Muscle layer of colon (tissue), 2 donors: ENCODE data around the gene S100A2.

Experiments
- H3K27ac ChIP-seq: one replicate; pipeline ENCODE4 v1.7.0; 2013; ENCODE audit warnings: low read depth, mild to moderate bottlenecking, low read length, moderate library complexity
- H3K27me3 ChIP-seq, 2 donors: one replicate each; pipeline ENCODE4 v1.7.0; 2013; ENCODE audit warnings: low read length in 2 of 2, mild to moderate bottlenecking in 2 of 2; ENCODE audit not compliant: insufficient read depth in 2 of 2, control insufficient read depth in 1 of 2
- H3K36me3 ChIP-seq: one replicate; pipeline ENCODE4 v1.7.0; 2013; ENCODE audit warnings: mild to moderate bottlenecking, low read length; ENCODE audit not compliant: insufficient read depth
- H3K4me1 ChIP-seq: one replicate; pipeline ENCODE4 v1.7.0; 2013; ENCODE audit warnings: mild to moderate bottlenecking, low read length; ENCODE audit not compliant: insufficient read depth
- H3K4me3 ChIP-seq, 2 donors: one replicate each; pipeline ENCODE4 v1.7.0; 2013; ENCODE audit warnings: low read length in 2 of 2, low read depth in 1 of 2, mild to moderate bottlenecking in 1 of 2, moderate library complexity in 1 of 2
- H3K9ac ChIP-seq: one replicate; pipeline ENCODE4 v1.7.0; 2013; ENCODE audit warnings: low read length
- H3K9me3 ChIP-seq: one replicate; pipeline ENCODE4 v1.7.0; 2013; ENCODE audit warnings: mild to moderate bottlenecking, low read length
- donor health status: abdominal sarcoma.
- donor health status: Adenocarcinoma of cecum.

S100A2 gene

DNA sequence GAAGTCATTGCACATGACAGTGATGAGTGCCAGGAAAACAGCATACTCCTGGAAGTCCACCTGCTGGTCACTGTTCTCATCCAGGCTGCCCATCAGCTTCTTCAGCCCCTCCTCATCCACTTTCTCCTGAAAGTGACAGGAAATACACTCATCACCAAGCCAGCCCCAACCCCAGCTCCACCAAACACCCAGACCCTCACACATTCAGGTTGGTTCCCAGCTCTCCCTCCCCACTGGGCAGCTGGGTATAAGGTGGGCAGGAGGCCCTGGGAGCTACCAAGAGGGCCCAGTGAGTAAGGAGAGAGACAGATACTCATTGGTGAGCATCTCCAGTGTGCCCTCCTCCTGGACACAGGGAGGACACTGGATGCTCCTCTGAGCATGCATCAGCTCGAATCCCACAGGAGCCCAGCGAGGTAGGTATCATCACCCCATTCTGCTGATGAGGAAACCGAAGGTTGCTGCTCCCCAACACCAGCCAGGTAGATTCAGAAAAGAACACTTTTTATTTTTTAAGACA, 4.1 kb downstream of the S100A2 start:
- Histone ChIP-seq H3K27me3 (no peaks in the 10 kb centered on the region), H3K27ac (no peak overlapping the region), H3K4me3 (no peak overlapping the region)

GRCh38 chr1:153560771-153561465, 4.7 kb downstream of the S100A2 start:
- H3K9me3 ChIP-seq: no peaks in the 10 kb centered on the region
- no peak overlapping the region for H3K27ac ChIP-seq
- H3K9ac ChIP-seq: no peak overlapping the region
- H3K4me3 ChIP-seq: no peak overlapping the region
- H3K4me1 ChIP-seq: peaks cover 8% of the 10 kb centered on the region
- H3K27me3 ChIP-seq: no peaks in the 10 kb centered on the region
- no peaks in the 10 kb centered on the region for H3K36me3 ChIP-seq

More for the DNA sequence above, 4.1 kb downstream of the S100A2 start:
- no peaks in the 10 kb centered on the region for H3K36me3 ChIP-seq
- peaks cover 14% of the 10 kb centered on the region for H3K4me1 ChIP-seq
- H3K9ac ChIP-seq: no peak overlapping the region
- no peaks in the 10 kb centered on the region for H3K9me3 ChIP-seq

DNA sequence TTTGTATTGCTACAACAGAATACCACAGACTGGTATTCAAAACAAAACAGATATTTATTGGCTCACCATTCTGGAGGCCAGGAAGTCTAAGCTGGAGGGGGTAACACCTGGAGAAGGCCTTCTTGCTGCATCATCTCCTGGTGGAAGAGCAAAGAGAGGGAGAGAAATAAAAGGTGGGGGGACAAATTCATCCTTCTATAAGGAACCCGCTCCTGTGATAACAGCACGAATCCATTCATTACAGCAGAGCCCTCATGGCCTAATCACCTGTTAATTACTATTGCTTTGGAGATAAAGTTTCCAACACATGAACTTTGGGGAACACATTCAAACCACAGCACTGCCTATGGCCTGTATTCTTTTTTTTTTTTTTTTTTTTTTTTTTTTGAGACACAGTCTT, 5.4 kb downstream of the S100A2 start:
- H3K36me3 ChIP-seq: no peaks in the 10 kb centered on the region
- peaks cover 1% of the 10 kb centered on the region for H3K4me1 ChIP-seq
- no peaks in the 10 kb centered on the region for H3K9me3 ChIP-seq
- H3K27me3 ChIP-seq: no peaks in the 10 kb centered on the region
- H3K27ac ChIP-seq: no peak overlapping the region
- H3K4me3 ChIP-seq: no peak overlapping the region
- no peak overlapping the region for H3K9ac ChIP-seq

DNA sequence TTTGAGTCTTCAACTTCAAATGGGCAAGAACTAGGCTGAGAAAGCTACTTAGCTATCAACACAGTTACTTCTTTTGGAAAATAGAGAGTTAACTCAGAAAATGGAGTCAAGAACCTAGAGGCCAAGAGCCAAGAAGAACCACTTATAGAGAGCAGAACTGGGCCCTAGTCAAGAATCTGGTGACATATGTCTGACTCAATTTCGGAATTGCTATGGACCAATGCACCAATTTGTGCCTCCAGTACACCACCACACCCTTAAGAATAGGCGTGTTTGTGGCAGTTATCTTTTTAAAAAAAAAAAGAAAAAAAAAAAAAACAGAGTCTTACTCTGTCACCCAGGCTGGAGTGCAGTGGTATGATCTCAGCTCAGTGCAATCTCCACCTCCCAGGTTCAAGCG, 7.8 kb downstream of the S100A2 start:
- H3K27me3 ChIP-seq: no peaks in the 10 kb centered on the region
- no peak overlapping the region for H3K27ac ChIP-seq
- peaks cover 14% of the 10 kb centered on the region for H3K4me1 ChIP-seq
- H3K36me3 ChIP-seq: no peaks in the 10 kb centered on the region
- H3K9me3 ChIP-seq: no peaks in the 10 kb centered on the region
- H3K4me3 ChIP-seq: no peak overlapping the region
- H3K9ac ChIP-seq: no peak overlapping the region

DNA sequence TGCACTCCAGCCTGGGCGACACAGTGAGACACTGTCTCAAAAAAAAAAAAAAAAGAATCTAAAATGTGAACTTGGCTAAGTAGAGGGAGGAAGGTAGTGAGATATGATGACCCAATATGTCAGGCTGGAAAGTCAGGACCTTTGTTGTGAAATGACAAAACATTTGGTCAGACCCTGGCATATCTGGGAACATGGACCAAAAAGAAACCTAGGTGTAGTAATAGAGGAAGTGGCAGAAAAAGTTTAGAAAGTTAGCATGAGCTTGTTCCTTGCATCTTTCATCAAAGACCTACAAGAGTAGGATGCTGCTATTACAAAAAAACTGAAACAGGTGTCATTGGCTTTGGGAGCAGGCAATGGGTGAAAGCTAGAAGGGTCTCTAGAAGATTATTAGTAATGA, 9.3 kb downstream of the S100A2 start:
- Histone ChIP-seq H3K36me3 (no peaks in the 10 kb centered on the region), H3K4me1 (peaks cover 14% of the 10 kb centered on the region)

DNA sequence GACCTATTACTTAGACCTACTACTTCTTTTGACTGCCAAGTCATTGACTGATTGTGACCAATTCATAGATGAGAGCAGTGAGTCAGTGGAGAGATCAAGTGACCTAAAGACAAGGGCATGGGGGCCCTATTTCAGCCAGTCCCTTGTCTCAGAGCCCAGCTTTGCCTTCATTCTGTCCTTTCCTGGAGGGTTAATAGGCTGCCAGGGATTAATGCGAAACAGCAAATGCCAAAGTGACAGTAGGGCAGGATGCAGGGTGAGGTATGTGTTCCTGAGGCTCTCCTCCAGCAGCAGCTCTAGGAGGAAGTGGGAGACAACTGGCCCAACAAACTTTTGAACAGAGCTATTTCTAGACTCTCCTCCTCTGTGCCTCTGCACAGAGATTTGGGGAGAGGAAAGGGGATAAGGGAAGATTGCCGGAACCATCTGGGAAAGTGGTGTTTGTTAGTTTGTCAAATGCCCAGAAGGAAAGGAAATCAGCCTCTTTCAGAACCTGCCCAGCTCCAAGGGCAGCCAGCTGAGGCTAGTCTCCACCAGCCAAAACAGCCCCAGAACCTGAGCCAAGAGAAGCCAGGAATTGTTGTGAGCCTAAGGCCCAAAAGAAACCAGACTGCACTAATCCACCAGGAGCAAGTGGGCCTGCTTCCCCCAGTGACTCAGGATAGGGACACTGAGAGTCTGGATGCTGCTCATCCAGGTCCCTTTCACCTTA, 11.7 kb downstream of the S100A2 start:
- no peak overlapping the region for H3K4me3 ChIP-seq
- H3K27me3 ChIP-seq: no peaks in the 10 kb centered on the region
- no peaks in the 10 kb centered on the region for H3K36me3 ChIP-seq
- peaks cover 30% of the 10 kb centered on the region for H3K4me1 ChIP-seq
- no peaks in the 10 kb centered on the region for H3K9me3 ChIP-seq
- H3K27ac ChIP-seq: no peak overlapping the region
- no peak overlapping the region for H3K9ac ChIP-seq

More for the DNA sequence above, 9.3 kb downstream of the S100A2 start:
- Histone ChIP-seq H3K27ac (no peak overlapping the region), H3K9me3 (no peaks in the 10 kb centered on the region), H3K27me3 (no peaks in the 10 kb centered on the region), H3K4me3 (no peak overlapping the region), H3K9ac (no peak overlapping the region)

DNA sequence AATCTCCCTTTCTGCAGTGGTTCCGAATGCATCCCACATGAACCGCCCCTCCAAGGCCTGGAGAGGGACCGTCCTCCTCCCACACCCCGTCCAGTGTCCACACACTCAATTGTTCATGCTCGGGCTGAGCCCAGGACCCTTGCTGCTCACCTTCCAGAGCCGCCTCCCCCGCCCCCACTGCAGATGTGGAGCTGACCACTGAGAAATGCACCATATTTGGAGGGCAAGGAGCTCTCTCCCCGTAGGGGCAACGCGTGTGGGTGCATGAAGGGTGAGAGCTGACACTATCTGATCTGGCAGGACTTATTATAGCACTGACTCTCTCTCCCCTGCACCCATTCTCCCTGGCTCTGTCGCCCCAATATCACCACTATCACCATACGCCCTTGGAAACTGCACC, 12.5 kb downstream of the S100A2 start:
- Histone ChIP-seq H3K27ac (no peak overlapping the region), H3K9me3 (no peaks in the 10 kb centered on the region), H3K36me3 (no peaks in the 10 kb centered on the region), H3K4me3 (no peak overlapping the region), H3K27me3 (no peaks in the 10 kb centered on the region), H3K4me1 (peaks cover 39% of the 10 kb centered on the region), H3K9ac (no peak overlapping the region)

GRCh38 chr1:153552335-153552734, 13.3 kb downstream of the S100A2 start:
- Histone ChIP-seq H3K4me1 (peaks cover 46% of the 10 kb centered on the region), H3K9ac (no peak overlapping the region), H3K36me3 (no peaks in the 10 kb centered on the region), H3K27ac (no peak overlapping the region), H3K27me3 (no peaks in the 10 kb centered on the region), H3K9me3 (no peaks in the 10 kb centered on the region), H3K4me3 (no peak overlapping the region)

DNA sequence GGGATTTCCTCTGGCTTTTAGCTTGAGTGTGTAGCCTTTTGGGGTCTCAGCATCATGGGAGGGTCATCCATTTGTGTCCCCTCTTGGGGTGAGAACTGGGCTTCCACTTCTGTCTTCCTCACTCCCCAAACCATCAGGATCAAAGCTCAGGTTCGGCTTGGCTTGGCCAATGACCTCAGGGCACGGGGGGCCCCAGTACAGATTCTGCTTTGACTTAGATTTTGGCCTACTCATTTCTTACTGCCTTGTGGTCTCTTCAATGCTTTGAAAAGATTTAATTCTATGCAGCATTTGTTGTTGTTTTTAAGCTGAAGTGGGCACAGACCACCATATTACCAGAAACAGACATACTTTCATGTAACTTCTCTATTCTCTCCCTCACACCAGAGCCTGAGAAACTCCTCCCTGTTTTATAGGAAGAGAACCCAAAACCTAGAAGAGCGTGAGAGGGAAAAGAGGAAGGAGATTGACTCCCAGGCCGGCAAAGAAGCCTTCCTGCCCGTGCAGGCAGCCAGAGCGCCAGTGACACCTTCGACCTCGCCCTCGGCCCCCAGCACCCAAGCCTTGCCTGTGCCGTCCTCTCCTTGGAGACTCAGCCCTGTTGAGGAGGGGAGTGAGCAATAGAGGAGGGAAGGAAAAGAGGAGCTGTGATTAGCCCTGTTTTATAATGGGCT, 14.7 kb downstream of the S100A2 start:
- H3K9ac ChIP-seq: no peak overlapping the region
- H3K36me3 ChIP-seq: no peaks in the 10 kb centered on the region
- H3K27me3 ChIP-seq: no peaks in the 10 kb centered on the region
- peaks cover 59% of the 10 kb centered on the region for H3K4me1 ChIP-seq
- H3K9me3 ChIP-seq: no peaks in the 10 kb centered on the region
- peak overlapping the region; percentile 12 for H3K27ac ChIP-seq
- H3K4me3 ChIP-seq: no peak overlapping the region

GRCh38 chr1:153550398-153550758, 15.3 kb downstream of the S100A2 start:
- Histone ChIP-seq H3K27me3 (no peaks in the 10 kb centered on the region), H3K9ac (no peak overlapping the region), H3K36me3 (no peaks in the 10 kb centered on the region), H3K4me3 (no peak overlapping the region), H3K4me1 (peaks cover 65% of the 10 kb centered on the region), H3K9me3 (no peaks in the 10 kb centered on the region), H3K27ac (no peak overlapping the region)

- Histone ChIP-seq H3K36me3 (no peaks in the 10 kb centered on the region), H3K4me3 (no peak overlapping the region), H3K9ac (no peak overlapping the region), H3K27ac (no peak overlapping the region), H3K27me3 (no peaks in the 10 kb centered on the region), H3K4me1 (peaks cover 69% of the 10 kb centered on the region), H3K9me3 (no peaks in the 10 kb centered on the region)
These were observed 15.8 kb downstream of the S100A2 start for GRCh38 chr1:153549741-153550397.
